Measurements from ENCODE around the gene C6orf132.

Gene C6orf132

DNA sequence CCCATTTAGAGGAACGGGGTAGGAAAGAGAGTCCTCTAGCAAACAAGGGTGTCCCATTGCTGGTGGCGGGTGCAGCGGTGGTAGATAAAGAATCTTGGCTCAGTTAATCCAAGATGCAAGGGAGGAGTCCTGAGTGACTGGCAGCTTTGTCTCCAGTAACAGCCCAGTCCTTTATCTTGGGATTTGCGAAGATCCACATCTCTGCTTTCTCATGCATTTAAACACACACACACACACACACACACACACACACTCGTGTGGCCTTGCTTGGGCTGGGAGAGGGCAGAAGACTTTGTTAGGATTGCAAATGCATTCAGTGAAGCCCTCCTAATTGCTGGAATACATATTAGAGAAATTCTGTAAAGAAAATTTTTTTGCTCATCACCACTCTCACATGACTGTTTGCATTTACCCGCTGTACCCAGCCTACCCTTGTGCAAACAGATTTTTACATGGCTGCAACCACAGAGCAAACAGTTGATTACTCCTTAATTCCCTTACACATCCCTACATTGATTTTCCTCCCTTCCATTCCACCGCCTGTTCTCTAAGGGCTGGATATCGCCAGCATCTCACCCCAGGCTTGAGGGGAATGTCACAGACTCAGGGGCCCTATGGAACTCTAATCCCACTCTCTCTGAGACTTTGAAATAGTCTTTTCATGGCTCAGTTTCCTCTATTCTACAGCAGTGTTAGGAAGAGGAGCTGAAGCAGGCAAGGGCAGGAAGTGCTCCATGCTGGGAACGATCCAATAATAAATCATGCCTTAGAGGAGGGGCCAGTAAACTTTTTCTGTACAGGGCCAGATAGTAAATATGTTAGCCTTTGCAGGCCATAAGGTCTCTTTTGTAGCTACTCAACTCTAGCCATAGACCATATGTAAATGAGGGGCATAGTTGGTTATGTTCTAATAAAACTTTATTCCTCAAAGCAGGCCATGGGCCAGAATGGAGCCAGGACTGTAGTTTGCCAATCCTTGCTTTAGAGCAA is 3.5 kb downstream of the C6orf132 start:
- TF ChIP-seq, protein P1, sequence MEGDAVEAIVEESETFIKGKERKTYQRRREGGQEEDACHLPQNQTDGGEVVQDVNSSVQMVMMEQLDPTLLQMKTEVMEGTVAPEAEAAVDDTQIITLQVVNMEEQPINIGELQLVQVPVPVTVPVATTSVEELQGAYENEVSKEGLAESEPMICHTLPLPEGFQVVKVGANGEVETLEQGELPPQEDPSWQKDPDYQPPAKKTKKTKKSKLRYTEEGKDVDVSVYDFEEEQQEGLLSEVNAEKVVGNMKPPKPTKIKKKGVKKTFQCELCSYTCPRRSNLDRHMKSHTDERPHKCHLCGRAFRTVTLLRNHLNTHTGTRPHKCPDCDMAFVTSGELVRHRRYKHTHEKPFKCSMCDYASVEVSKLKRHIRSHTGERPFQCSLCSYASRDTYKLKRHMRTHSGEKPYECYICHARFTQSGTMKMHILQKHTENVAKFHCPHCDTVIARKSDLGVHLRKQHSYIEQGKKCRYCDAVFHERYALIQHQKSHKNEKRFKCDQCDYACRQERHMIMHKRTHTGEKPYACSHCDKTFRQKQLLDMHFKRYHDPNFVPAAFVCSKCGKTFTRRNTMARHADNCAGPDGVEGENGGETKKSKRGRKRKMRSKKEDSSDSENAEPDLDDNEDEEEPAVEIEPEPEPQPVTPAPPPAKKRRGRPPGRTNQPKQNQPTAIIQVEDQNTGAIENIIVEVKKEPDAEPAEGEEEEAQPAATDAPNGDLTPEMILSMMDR (IDR thresholded peaks at IDR 0.05; ENCODE audit: insufficient read depth, missing control alignments) = no peak
- DNase-seq (ENCODE audit: insufficient read length, low spot score) (no peak), FAIRE-seq (no peak)

DNA sequence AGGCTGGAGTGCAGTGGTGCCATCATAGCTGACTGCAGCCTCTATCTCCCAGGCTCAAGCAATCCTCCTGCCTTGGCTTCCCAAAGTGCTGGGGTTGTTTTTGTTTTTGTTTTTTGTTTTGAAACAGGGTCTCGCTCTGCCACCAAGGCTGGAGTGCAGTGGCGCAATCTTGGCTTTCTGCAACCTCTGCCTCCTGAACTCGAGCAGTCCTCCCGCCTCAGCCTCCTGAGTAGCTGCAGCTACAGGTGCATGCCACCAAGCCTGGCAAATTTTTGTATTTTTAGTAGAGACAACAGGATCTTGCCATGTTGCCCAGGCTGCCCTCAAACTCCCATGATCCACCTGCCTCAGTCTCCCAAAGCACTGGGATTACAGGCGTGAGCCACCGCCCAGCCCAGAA is 4.2 kb downstream of the C6orf132 start:
- FAIRE-seq = no peak
- no peak for DNase-seq (ENCODE audit: insufficient read length, low spot score)
- TF ChIP-seq, protein P1 (IDR thresholded peaks at IDR 0.05; ENCODE audit: insufficient read depth, missing control alignments) = no peak

DNA sequence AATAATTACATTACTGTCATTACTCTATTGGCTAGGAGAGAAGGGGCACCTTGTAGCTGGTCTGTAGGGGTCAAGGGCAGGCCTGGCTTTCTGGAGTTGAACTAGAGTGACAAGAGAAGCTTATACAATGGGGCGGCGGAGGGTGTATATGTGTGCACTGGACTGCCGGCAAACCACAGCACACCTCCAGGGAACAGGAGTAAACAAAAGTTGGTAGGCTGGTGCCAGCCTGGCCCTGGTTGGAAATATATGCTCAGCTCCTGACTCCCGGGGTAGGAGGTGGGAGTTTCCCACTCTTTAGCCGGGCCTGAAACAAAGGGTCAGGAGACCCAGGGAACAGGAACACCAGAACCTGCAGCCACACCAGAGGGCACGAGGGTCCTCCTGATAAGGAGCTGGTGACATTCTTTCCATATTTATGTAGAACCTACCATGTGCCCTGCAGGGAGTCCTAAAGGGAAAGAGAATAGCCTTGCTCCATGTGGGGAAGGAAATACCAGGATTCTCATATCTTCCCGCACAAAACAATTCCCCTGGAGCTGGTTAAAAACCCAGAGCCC is 5.1 kb downstream of the C6orf132 start:
- DNase-seq (ENCODE audit: insufficient read length, low spot score) (no peak), FAIRE-seq (no peak)
- TF ChIP-seq, protein P1 (IDR thresholded peaks at IDR 0.05; ENCODE audit: insufficient read depth, missing control alignments) = no peak

DNA sequence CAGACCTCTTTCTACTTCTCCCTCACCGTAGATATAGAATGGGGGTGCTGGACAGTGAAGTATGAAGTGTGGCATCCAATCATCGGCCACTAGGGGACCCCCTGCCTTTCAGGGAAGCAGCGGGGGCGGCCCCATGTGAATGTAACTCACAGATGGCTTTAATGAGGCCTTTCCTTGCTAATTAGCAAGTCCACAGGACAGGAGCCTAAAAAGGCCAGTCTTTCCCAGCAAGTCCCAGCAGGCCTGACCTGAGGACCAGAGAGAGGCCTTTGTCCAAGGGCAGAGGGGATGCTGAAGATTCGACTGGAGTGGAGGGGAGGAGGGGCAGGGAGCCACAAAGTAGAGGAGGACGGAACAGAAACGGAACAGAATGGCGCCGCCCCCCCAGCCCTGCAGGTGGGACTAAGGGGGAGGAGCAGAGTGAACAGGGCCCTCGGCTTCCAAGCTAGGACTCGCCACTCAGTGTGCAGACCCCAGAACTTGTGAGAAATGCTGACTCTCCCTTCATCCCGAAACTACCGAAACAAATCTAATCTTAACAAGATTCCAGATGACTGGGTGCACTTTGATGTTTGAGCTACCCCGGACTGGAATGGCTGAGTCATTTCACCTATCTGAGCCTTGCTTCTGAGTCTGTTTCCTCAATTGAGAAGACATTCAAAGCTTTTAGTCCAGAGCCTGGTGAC is 5.8 kb downstream of the C6orf132 start:
- DNase-seq (ENCODE audit: insufficient read length, low spot score) (no peak), FAIRE-seq (no peak)
- TF ChIP-seq, protein P1 (IDR thresholded peaks at IDR 0.05; ENCODE audit: insufficient read depth, missing control alignments) = peak; percentile 19

DNA sequence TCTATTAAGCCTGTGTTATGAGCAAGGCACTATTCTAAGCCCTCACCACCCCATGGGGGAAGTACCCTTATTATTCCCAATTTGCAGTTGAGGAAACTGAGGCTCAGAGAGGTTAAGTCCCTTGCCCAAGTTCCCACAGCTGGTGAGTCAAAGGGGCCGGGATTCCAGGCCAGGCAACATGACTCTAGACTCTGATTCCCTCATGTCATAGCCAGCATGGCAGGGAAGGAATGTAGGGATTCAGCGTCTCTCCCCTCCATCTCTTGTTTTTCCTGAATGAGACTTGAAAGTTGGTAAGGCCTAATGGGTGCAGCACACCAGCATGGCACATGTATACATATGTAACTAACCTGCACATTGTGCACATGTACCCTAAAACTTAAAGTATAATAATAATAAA is 6.7 kb downstream of the C6orf132 start:
- TF ChIP-seq, protein P1 (IDR thresholded peaks at IDR 0.05; ENCODE audit: insufficient read depth, missing control alignments) = no peak
- no peak for DNase-seq (ENCODE audit: insufficient read length, low spot score)
- no peak for FAIRE-seq

DNA sequence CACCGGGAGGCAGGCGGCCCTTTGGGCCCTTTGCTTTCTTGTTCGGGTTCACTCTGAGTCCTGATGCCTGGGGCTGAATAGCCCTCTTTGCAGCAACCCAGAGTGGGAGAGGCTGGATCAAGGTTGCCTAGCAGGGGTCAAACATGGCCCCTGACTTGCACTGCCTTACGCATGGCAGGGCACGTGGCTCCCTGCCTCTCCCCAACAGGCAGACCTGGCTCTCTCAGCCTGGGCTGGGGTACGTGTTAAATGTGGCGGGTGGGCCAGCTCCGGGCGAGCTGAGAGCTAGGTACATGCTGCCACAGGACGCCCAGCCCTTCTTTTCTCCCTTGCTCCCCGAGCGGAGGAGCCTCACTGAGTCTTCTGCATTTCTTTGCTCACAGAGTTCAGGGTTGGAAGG is 7.3 kb downstream of the C6orf132 start:
- FAIRE-seq (no peak), DNase-seq (ENCODE audit: insufficient read length, low spot score) (no peak)
- TF ChIP-seq, protein P1 (IDR thresholded peaks at IDR 0.05; ENCODE audit: insufficient read depth, missing control alignments) = no peak
